Measurements from ENCODE around the gene PPP1R7. TPM values are rescaled to one million over a fixed set of nuclear protein-coding genes. Genes with fewer than 3 reads are reported as not detected.

The PPP1R7 gene
- total and polyA plus RNA-seq, 2 experiments from 2014 or later, result 53.1 to 107 TPM

DNA sequence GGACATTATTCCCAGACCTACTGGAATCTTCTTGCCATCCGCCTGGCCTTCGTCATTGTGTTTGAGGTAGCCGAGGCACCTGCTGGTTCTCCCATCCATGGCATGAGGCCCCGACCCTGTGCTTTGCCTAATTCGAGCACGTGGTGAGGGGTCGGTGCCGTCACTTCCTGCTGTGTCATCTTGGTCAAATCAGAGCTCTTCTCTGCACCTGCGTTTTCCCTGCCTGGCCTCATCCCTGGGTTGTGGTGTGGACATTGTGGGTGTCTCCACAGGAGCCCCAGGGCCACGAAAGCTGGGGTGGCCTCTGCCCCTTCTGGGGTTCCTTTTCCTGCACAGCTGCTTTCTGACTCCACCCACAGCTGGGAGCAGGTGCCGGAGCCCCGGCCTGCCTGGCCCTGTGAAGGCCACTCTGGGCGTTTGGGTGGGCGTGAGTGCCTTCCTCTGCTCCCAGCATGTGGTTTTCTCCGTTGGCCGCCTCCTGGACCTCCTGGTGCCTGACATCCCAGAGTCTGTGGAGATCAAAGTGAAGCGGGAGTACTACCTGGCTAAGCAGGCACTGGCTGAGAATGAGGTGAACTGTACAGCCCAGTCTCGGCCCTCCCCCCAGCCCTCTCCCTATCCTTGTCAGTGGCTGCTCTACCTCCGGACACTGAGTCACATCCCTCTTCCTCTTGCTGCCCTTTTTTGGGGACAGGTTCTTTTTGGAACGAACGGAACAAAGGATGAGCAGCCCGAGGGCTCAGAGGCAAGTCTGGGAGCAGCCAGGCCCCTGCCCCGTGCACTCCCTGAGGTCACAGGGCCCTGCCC, 73.1 kb downstream of the PPP1R7 start:
- Histone ChIP-seq H3K9me2 (ENCODE audit: insufficient read depth) (no peaks in the 10 kb centered on the region), H4K20me1 (ENCODE audit: insufficient read depth) (no peaks in the 10 kb centered on the region), H3K27me3 (replicated peaks; ENCODE audit: insufficient read depth) (no peaks in the 10 kb centered on the region), H3K4me2 (ENCODE audit: unreplicated experiment) (peak overlapping the region; percentile 26), H3K36me3 (ENCODE audit: low read depth) (peaks cover 14% of the 10 kb centered on the region), H3K4me1 (ENCODE audit: insufficient read depth) (peaks cover 32% of the 10 kb centered on the region), H3K9ac (peak overlapping the region; percentile 31), H3K9me3 (ENCODE audit: low read depth) (no peaks in the 10 kb centered on the region), H3K27ac (peak overlapping the region; percentile 43), H2AFZ (no peak overlapping the region), H3K79me2 (ENCODE audit: insufficient read depth) (0 out of 2 replicates have a peak, but pooled peaks cover 9% of the 10 kb centered on the region), H3K4me3 (no peak overlapping the region), H3F3A (ENCODE audit: insufficient read depth) (peaks cover 54% of the 10 kb centered on the region)
- WGBS, 2 experiments (ENCODE audit: low coverage in 1 of 2, low lambda C conversion rate in 2 of 2, missing lambda C conversion rate in 2 of 2), result 72 to 75% methylated on average over 23 of the region's 23 CpGs
- peak; percentile 45 for DNase-seq
- no peak for TF ChIP-seq EZH2phosphoT487 (IDR thresholded peaks at IDR 0.05; ENCODE audit: insufficient read depth, low read depth)
- in situ Hi-C loops (cut with MboI), result no loop called here

DNA sequence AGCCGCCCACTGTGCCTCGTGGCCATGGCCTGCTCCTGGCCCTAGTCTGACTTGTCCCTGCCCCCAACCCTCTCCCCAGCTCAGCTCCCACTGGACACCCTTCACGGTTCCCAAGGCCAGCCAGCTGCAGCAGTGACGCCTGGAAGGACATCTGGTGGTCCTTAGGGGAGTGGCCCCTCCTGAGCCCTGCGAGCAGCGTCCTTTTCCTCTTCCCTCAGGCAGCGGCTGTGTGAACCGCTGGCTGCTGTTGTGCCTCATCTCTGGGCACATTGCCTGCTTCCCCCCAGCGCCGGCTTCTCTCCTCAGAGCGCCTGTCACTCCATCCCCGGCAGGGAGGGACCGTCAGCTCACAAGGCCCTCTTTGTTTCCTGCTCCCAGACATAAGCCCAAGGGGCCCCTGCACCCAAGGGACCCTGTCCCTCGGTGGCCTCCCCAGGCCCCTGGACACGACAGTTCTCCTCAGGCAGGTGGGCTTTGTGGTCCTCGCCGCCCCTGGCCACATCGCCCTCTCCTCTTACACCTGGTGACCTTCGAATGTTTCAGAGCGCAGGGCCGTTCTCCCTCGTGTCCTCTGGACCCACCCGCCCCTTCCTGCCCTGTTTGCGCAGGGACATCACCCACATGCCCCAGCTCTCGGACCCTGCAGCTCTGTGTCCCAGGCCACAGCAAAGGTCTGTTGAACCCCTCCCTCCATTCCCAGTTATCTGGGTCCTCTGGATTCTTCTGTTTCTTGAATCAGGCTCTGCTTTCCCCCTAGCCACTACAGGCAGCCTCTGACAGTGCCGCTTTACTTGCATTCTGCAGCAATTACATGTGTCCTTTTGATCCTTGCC, 74.0 kb downstream of the PPP1R7 start:
- H3K4me3 ChIP-seq, result no peak overlapping the region
- in situ Hi-C loops (cut with MboI), result no loop called here
- peak overlapping the region; percentile 31 for H3K9ac ChIP-seq
- H3K9me2 ChIP-seq (ENCODE audit: insufficient read depth), result no peaks in the 10 kb centered on the region
- peak; percentile 82 for DNase-seq
- peak overlapping the region; percentile 43 for H3K27ac ChIP-seq
- peak overlapping the region; percentile 26 for H3K4me2 ChIP-seq (ENCODE audit: unreplicated experiment)
- 0 out of 2 replicates have a peak, but pooled peaks cover 9% of the 10 kb centered on the region for H3K79me2 ChIP-seq (ENCODE audit: insufficient read depth)
- H3K4me1 ChIP-seq (ENCODE audit: insufficient read depth), result peaks cover 26% of the 10 kb centered on the region
- no peak overlapping the region for H2AFZ ChIP-seq
- no peaks in the 10 kb centered on the region for H3K27me3 ChIP-seq (replicated peaks; ENCODE audit: insufficient read depth)
- H3K9me3 ChIP-seq (ENCODE audit: low read depth), result no peaks in the 10 kb centered on the region
- WGBS, 2 experiments (ENCODE audit: low coverage in 1 of 2, low lambda C conversion rate in 2 of 2, missing lambda C conversion rate in 2 of 2), result 39 to 41% methylated on average over 26 of the region's 26 CpGs
- peaks cover 59% of the 10 kb centered on the region for H3F3A ChIP-seq (ENCODE audit: insufficient read depth)
- TF ChIP-seq EZH2phosphoT487 (IDR thresholded peaks at IDR 0.05; ENCODE audit: insufficient read depth, low read depth) (no peak), EZH2 (IDR thresholded peaks at IDR 0.05; ENCODE audit: insufficient read depth, poor library complexity, severe bottlenecking) (no peak)
- no peaks in the 10 kb centered on the region for H4K20me1 ChIP-seq (ENCODE audit: insufficient read depth)
- peaks cover 19% of the 10 kb centered on the region for H3K36me3 ChIP-seq (ENCODE audit: low read depth)

DNA sequence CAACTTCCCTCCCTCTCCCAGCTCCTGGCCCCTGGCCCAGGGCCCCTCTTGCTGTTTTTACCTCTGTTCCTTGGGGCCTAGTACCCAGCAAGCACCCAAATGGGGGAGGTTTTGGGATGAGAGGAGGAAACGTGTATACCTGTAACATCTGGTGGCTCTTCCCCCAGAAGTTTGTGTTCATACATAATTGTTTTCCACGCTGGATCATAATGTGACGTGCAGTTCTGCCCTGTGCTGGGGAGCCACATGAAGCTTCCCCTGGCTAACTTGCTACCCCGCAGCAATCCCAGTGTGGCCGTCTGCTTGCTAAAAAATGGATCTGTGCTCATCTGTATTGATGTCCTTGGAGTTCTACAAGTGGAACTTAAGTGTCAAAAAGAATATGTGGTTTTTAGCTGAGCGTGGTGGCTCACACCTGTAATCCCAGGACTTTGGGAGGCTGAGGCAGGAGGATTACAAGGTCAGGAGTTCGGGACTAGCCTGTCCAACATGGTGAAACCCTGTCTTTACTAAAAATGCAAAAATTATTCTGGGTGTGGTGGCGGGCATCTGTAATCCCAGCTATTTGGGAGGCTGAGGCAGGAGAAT, 74.7 kb downstream of the PPP1R7 start:
- WGBS, 2 experiments (ENCODE audit: low coverage in 1 of 2, low lambda C conversion rate in 2 of 2, missing lambda C conversion rate in 2 of 2), result 66% methylated on average over 8 of the region's 8 CpGs

DNA sequence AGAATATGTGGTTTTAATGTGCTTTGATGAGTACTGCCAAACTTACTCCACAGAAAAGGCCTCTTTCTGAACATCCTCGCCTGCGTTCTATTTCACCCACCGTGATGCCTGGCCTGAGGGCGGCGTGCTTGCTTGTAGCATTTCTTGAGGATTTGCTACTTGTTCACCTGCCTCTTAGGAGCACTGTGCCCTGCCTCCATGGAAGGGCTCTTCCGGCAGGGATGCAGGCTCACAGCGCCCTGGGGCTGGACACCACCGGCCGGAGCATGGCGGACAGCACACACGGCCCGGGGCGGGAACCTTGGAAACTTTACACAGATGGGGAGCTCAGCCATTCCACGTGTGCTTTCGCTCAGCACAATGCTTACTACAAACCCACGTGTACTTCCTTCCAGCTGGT, 75.3 kb downstream of the PPP1R7 start:
- Histone ChIP-seq H2AFZ (no peak overlapping the region), H3K4me1 (ENCODE audit: insufficient read depth) (peaks cover 16% of the 10 kb centered on the region), H3K9ac (no peak overlapping the region), H3K36me3 (ENCODE audit: low read depth) (peaks cover 27% of the 10 kb centered on the region), H3K9me3 (ENCODE audit: low read depth) (no peaks in the 10 kb centered on the region), H4K20me1 (ENCODE audit: insufficient read depth) (no peaks in the 10 kb centered on the region), H3K79me2 (ENCODE audit: insufficient read depth) (peaks cover 16% of the 10 kb centered on the region), H3K4me3 (no peak overlapping the region), H3K27ac (no peak overlapping the region), H3F3A (ENCODE audit: insufficient read depth) (peaks cover 54% of the 10 kb centered on the region), H3K27me3 (replicated peaks; ENCODE audit: insufficient read depth) (no peaks in the 10 kb centered on the region), H3K4me2 (ENCODE audit: unreplicated experiment) (no peak overlapping the region), H3K9me2 (ENCODE audit: insufficient read depth) (no peaks in the 10 kb centered on the region)
- in situ Hi-C loops (cut with MboI), result no loop called here
- WGBS, 2 experiments (ENCODE audit: low coverage in 1 of 2, low lambda C conversion rate in 2 of 2, missing lambda C conversion rate in 2 of 2), result 79 to 83% methylated on average over 16 of the region's 16 CpGs
- no peak for DNase-seq
- no peak for TF ChIP-seq EZH2 (IDR thresholded peaks at IDR 0.05; ENCODE audit: insufficient read depth, poor library complexity, severe bottlenecking)
- no peak for TF ChIP-seq EZH2phosphoT487 (IDR thresholded peaks at IDR 0.05; ENCODE audit: insufficient read depth, low read depth)

More for the DNA sequence above, 74.7 kb downstream of the PPP1R7 start:
- Histone ChIP-seq H3K4me1 (ENCODE audit: insufficient read depth) (peaks cover 19% of the 10 kb centered on the region), H3K4me2 (ENCODE audit: unreplicated experiment) (no peak overlapping the region), H3F3A (ENCODE audit: insufficient read depth) (peaks cover 54% of the 10 kb centered on the region), H4K20me1 (ENCODE audit: insufficient read depth) (no peaks in the 10 kb centered on the region), H3K9me3 (ENCODE audit: low read depth) (no peaks in the 10 kb centered on the region), H3K79me2 (ENCODE audit: insufficient read depth) (peaks cover 10% of the 10 kb centered on the region; the same call in 1 of the 2 replicates), H3K4me3 (no peak overlapping the region), H3K27me3 (replicated peaks; ENCODE audit: insufficient read depth) (no peaks in the 10 kb centered on the region), H3K9ac (no peak overlapping the region), H2AFZ (no peak overlapping the region), H3K27ac (no peak overlapping the region), H3K9me2 (ENCODE audit: insufficient read depth) (no peaks in the 10 kb centered on the region), H3K36me3 (ENCODE audit: low read depth) (peaks cover 21% of the 10 kb centered on the region)
- DNase-seq, result no peak
- in situ Hi-C loops (cut with MboI), result no loop called here
- TF ChIP-seq EZH2 (IDR thresholded peaks at IDR 0.05; ENCODE audit: insufficient read depth, poor library complexity, severe bottlenecking) (no peak), EZH2phosphoT487 (IDR thresholded peaks at IDR 0.05; ENCODE audit: insufficient read depth, low read depth) (no peak)

Data from GM23248 (cell line).